ENCODE results near the gene BAG5. TPM values are rescaled to one million over a fixed set of nuclear protein-coding genes. Genes with fewer than 3 reads are reported as not detected.

Gene BAG5
- total and polyA plus RNA-seq, 2 of the 8 experiments (the other 6 are each of a cell fraction or from before 2014, with no cell fraction given), result 7.4 to 29.5 TPM

DNA sequence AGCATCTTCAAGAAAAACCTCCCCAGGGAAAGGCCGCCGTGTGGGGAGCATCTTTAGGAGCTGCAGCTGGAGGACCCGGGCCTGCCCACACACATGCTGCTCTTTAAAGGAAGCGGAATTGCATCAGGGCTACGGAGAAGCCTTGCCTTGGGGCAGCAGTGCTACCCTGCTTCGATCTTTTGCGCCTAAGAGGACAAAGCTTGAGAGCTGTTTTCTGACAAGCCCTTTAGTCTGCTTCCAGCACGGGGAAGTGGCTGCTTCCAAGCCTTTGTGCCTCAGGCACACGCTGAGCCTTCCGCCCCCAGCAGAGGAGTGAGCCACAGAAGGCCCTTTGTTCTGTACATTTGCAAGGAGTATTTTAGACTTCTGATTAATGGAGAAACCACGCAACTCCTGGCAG lies 31.8 kb upstream of the BAG5 start:
- H2AK5ac ChIP-seq (ENCODE audit: low read depth, low read length), result no peak overlapping the region
- H2AFZ ChIP-seq (ENCODE audit: low read length), result no peak overlapping the region
- no peaks in the 10 kb centered on the region for H3K23me2 ChIP-seq (ENCODE audit: low read depth, low read length)
- H4K91ac ChIP-seq (replicated peaks; ENCODE audit: insufficient read length, low read length), result no peak overlapping the region
- H3K9me3 ChIP-seq (ENCODE audit: insufficient read depth in 2 of 2, low read depth in 1 of 2, low read length in 1 of 2), result no peaks in the 10 kb centered on the region
- H2BK20ac ChIP-seq (ENCODE audit: low read length), result no peak overlapping the region
- H3K4ac ChIP-seq (replicated peaks; ENCODE audit: insufficient read length, low read depth, low read length), result no peak overlapping the region
- DNase-seq (ENCODE audit: low read depth in 1 of 2, low spot score in 2 of 2) (no peak), FAIRE-seq (peak; percentile 39)
- POLR2A ChIA-PET (ENCODE audit: partially characterized antibody), result interaction anchor here (1.6 to 2.4 kb wide), 2 partner anchors 10 to 35 kb away, joined by 6 to 8 read pairs; partner anchors contain the start of gene KLC1
- no peak overlapping the region for H2BK120ac ChIP-seq (replicated peaks; ENCODE audit: low read depth, low read length)
- H4K8ac ChIP-seq (ENCODE audit: extremely low read depth, insufficient read depth, low read length), result no peak overlapping the region; the same call in 1 of the 2 replicates
- no peaks in the 10 kb centered on the region for H3K79me1 ChIP-seq (ENCODE audit: low read depth, low read length)
- H2BK15ac ChIP-seq (ENCODE audit: low read length), result no peak overlapping the region
- no peak overlapping the region for H3K4me2 ChIP-seq (ENCODE audit: insufficient read depth in 1 of 2, low read depth in 2 of 2, low read length in 2 of 2)
- peak overlapping the region; percentile 52; the same call in 1 of the 2 replicates for H2BK5ac ChIP-seq (ENCODE audit: low read depth, low read length)
- H4K20me1 ChIP-seq (replicated peaks in 1 of 2; ENCODE audit: control insufficient read depth in 1 of 2, insufficient read depth in 2 of 2, low read length in 2 of 2), result no peaks in the 10 kb centered on the region
- no peaks in the 10 kb centered on the region for H3K79me2 ChIP-seq (ENCODE audit: control insufficient read depth in 1 of 2, insufficient read depth in 2 of 2, low read length in 2 of 2)
- peaks cover 0 to 6% (median 0%) of the 10 kb centered on the region in 4 experiments; a peak in 3 of 7 replicates for H3K4me1 ChIP-seq (replicated peaks in 1 of 4; ENCODE audit: control insufficient read depth in 3 of 4, insufficient read depth in 4 of 4, low read length in 3 of 4)
- no peak overlapping the region for H4K5ac ChIP-seq (ENCODE audit: insufficient read length, low read depth, low read length)
- H2BK12ac ChIP-seq (ENCODE audit: low read depth, low read length), result peak overlapping the region; percentile 19; the same call in 1 of the 2 replicates
- H3K27me3 ChIP-seq (replicated peaks in 1 of 4; ENCODE audit: control insufficient read depth in 3 of 4, extremely low read depth in 1 of 4, insufficient read depth in 3 of 4, low read length in 3 of 4), result no peaks in the 10 kb centered on the region
- no peak overlapping the region for H3K14ac ChIP-seq (ENCODE audit: insufficient read length)
- no peak overlapping the region for H3K4me3 ChIP-seq (ENCODE audit: extremely low read depth in 1 of 4, insufficient read depth in 2 of 4, low read depth in 3 of 4, low read length in 4 of 4)
- 87% methylated on average over 11 of the region's 11 CpGs; no CpG with 5 or more reads in 1 of the 2 experiments for WGBS, 2 experiments (ENCODE audit: extremely low coverage in 1 of 2, insufficient coverage in 1 of 2, insufficient read length in 1 of 2, insufficient replicate concordance in 2 of 2, low coverage in 1 of 2, low lambda C conversion rate in 2 of 2, missing lambda C conversion rate in 1 of 2)
- TF ChIP-seq GTF2F1 (IDR thresholded peaks at IDR 0.05; ENCODE audit: borderline replicate concordance, low read depth, low read length) (no peak), KDM1A (IDR thresholded peaks at IDR 0.05; ENCODE audit: borderline replicate concordance, low read length) (no peak), SP4 (IDR thresholded peaks at IDR 0.05; ENCODE audit: low read length) (no peak), TAF7 (optimal IDR thresholded peaks at IDR 0.05; ENCODE audit: borderline replicate concordance, low read depth, low read length) (no peak)
- no peak overlapping the region; the same call in 1 of the 2 replicates for H3K18ac ChIP-seq (ENCODE audit: extremely low read depth, low read length)
- H3K23ac ChIP-seq (ENCODE audit: insufficient read length), result no peak overlapping the region
- H3K9ac ChIP-seq (replicated peaks in 1 of 4; ENCODE audit: extremely low read depth in 1 of 4, low read depth in 3 of 4, low read length in 3 of 4), result no peak overlapping the region
- no peak overlapping the region for H3K56ac ChIP-seq (replicated peaks; ENCODE audit: insufficient read length, low read depth, low read length)
- peaks cover 0 to 3% (median 0%) of the 10 kb centered on the region in 4 experiments; a peak in 1 of 8 replicates for H3K36me3 ChIP-seq (ENCODE audit: control insufficient read depth in 2 of 4, insufficient read depth in 4 of 4, low read length in 3 of 4)
- CTCF ChIA-PET (ENCODE audit: partially characterized antibody), result interaction anchor here (0.6 to 1.5 kb wide), 6 partner anchors 11 to 100 kb away, joined by 3 to 6 read pairs (median 4); no protein-coding TSS in a partner anchor
- H3K27ac ChIP-seq (ENCODE audit: low read depth, low read length), result no peak overlapping the region; the same call in 1 of the 2 replicates

Measured in H1 (cell line).